Kidney epithelial cell (primary cell): ENCODE measurements around the gene AGBL1. TPM values are rescaled to one million over a fixed set of nuclear protein-coding genes. Genes with fewer than 3 reads are reported as not detected.
"Not testable (repeated sequence)": the region's sequence is repeated elsewhere in the genome, so short reads cannot be mapped to it uniquely, and the experiment has no call there.

ENCODE experiments used
- DNase-seq: peaks from one replicate; pipeline ENCODE4 v3.0.0-alpha.2; 2010; ENCODE audit warnings: low read depth
- H3K27me3 ChIP-seq: 2 replicates; pipeline ENCODE4 v1.6.0; 2011; ENCODE audit warnings: low read length; ENCODE audit not compliant: control insufficient read depth, insufficient read depth
- H3K36me3 ChIP-seq: 2 replicates; pipeline ENCODE4 v1.5.1; 2011; ENCODE audit warnings: low read length; ENCODE audit not compliant: control insufficient read depth, insufficient read depth
- H3K4me3 ChIP-seq: 2 replicates; pipeline ENCODE4 v1.5.1; 2011; ENCODE audit warnings: low read depth, mild to moderate bottlenecking, control low read depth, low read length
- total RNA-seq: library from RNA; depleted of rRNA; stranded (reverse); fragments of >200 nt; gene quantifications from 2 replicates; pipeline ENCODE4 v1.2.3, GENCODE V29; 2015
- TF ChIP-seq, protein P1 (sequence below): IDR thresholded peaks from 2 replicates; pipeline ENCODE4 v1.5.1; 2011; ENCODE audit warnings: mild to moderate bottlenecking, moderate library complexity, low read length, control low read depth, inconsistent platforms; ENCODE audit not compliant: insufficient read depth, poor library complexity, severe bottlenecking

AGBL1 gene
- total RNA-seq, 1 donor from 2014 or later, result not detected

DNA sequence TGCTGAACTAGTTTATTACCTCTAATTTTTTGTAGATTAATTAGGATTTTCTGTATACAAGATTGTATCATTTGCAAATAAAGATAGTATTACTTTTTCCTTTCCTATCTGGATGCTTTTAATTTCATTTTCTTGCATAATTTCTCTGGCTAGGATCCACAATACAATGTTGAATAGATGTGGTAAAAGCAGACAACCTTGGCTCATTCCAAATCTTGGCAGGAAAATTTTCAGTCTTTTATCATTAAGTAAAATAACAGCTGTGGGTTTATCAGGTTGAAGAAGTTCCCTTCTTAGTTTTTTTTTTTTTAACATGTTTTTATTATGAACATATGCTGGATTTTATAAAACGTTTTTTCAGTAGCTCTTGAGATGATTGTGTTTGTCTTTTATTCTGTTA, 422.6 kb downstream of the AGBL1 start:
- Histone ChIP-seq H3K36me3 (no peaks in the 10 kb centered on the region), H3K27me3 (no peaks in the 10 kb centered on the region), H3K4me3 (no peak overlapping the region)
- TF ChIP-seq, protein P1, sequence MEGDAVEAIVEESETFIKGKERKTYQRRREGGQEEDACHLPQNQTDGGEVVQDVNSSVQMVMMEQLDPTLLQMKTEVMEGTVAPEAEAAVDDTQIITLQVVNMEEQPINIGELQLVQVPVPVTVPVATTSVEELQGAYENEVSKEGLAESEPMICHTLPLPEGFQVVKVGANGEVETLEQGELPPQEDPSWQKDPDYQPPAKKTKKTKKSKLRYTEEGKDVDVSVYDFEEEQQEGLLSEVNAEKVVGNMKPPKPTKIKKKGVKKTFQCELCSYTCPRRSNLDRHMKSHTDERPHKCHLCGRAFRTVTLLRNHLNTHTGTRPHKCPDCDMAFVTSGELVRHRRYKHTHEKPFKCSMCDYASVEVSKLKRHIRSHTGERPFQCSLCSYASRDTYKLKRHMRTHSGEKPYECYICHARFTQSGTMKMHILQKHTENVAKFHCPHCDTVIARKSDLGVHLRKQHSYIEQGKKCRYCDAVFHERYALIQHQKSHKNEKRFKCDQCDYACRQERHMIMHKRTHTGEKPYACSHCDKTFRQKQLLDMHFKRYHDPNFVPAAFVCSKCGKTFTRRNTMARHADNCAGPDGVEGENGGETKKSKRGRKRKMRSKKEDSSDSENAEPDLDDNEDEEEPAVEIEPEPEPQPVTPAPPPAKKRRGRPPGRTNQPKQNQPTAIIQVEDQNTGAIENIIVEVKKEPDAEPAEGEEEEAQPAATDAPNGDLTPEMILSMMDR, result no peak
- no peak for DNase-seq

DNA sequence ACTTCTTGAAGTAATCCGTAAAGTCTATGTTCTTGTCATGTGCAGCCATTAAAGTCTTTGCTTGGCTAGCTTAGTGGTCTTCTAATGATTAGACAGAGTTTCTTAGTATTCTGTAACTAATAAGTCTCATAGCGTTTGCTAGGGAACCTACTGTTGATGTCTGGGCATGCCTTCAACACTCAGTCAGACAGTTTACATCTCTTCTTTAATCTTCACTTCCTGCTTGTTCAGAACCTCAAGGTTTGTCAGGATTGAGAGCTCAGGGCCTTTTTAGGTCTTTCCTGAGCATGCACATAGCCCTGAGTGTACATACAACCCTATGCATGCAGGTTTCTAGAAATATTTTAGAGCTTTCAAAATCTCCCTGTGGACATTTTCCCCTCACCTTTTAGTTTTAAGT, 426.3 kb downstream of the AGBL1 start:
- TF ChIP-seq, protein P1, result no peak
- no peaks in the 10 kb centered on the region for H3K27me3 ChIP-seq
- no peaks in the 10 kb centered on the region for H3K36me3 ChIP-seq
- no peak overlapping the region for H3K4me3 ChIP-seq
- DNase-seq, result no peak

- DNase-seq, result no peak
- Histone ChIP-seq H3K4me3 (no peak overlapping the region), H3K27me3 (no peaks in the 10 kb centered on the region), H3K36me3 (no peaks in the 10 kb centered on the region)
- TF ChIP-seq, protein P1, result no peak
Measured at GRCh38 chr15:86506401-86506800, 426.7 kb downstream of the AGBL1 start.

- TF ChIP-seq, protein P1, result no peak
- no peaks in the 10 kb centered on the region for H3K36me3 ChIP-seq
- DNase-seq, result no peak
- no peaks in the 10 kb centered on the region for H3K27me3 ChIP-seq
- H3K4me3 ChIP-seq, result no peak overlapping the region
Measured at GRCh38 chr15:86515625-86516024, 436.0 kb downstream of the AGBL1 start.

DNA sequence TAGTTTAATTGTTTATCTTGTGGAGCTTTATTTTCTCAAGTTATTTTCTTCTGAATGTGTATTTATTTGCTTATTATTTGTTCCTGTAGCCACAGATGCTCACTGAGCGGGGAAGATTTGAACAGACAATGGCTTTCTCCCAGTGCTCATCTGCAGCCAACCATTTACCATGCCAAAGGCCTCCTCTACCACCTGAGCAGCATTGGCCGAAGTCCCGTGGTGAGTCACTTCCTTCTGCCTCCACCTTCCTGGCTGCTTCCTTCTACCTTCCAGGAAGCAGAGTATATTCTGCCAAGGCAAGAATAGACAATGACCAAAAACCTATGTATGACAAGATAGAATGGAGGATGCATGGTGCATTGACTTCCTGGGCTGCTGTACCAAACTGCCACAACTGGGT, 443.1 kb downstream of the AGBL1 start:
- DNase-seq, result no peak
- no peak overlapping the region for H3K4me3 ChIP-seq
- TF ChIP-seq, protein P1, result no peak
- no peaks in the 10 kb centered on the region for H3K27me3 ChIP-seq
- H3K36me3 ChIP-seq, result no peaks in the 10 kb centered on the region

DNA sequence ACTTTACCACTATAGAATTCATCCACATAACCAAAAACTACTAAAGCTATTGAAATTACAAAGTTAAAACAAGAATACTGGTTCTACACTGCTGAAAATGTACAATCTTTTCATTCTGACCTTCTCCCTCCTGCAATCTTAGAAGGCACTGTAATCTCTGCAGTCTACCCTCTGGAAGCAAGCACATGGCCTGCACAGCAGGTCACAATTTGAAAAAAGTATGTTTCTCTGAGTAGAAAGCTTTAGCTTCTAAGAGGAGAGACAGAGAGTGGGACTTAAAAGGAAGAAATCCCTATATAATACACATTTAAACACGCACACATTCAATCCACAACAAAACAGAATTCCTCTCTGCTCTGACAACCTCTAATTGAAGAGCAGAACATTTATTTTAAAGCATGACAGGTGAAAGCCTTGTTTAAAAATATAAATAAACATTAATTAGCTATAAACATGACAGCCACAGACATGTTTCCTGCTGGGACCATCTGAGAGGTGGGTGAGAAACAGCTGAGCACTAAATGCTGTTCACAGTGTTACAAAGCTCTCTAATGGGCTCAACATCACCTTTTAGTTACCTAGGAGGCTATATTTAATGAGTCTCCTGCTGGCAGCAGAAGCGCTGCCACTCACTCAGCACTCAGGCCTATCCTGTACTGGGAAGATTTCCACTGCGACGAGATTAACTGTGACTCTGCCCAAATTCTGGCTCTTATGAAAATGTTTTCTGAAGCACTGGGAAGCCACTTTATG, 447.4 kb downstream of the AGBL1 start:
- H3K27me3 ChIP-seq, result no peaks in the 10 kb centered on the region
- no peak overlapping the region for H3K4me3 ChIP-seq
- no peaks in the 10 kb centered on the region for H3K36me3 ChIP-seq
- TF ChIP-seq, protein P1, result no peak
- no peak for DNase-seq

DNA sequence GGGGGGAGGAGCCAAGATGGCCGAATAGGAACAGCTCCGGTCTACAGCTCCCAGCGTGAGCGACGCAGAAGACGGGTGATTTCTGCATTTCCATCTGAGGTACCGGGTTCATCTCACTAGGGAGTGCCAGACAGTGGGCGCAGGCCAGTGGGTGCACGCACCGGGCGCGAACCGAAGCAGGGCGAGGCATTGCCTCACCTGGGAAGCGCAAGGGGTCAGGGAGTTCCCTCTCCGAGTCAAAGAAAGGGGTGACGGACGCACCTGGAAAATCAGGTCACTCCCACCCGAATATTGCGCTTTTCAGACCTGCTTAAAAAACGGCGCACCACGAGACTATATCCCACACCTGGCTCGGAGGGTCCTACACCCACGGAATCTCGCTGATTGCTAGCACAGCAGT, 448.4 kb downstream of the AGBL1 start:
- DNase-seq, H3K27me3 ChIP-seq, H3K36me3 ChIP-seq, H3K4me3 ChIP-seq: not testable (repeated sequence)
